HUES64 (cell line): Measurements from ENCODE around the gene SCO2.

Source experiments
- H3K27ac ChIP-seq: 2 replicates; pipeline ENCODE4 v1.7.0; 2013; ENCODE audit warnings: low read depth, low read length, inconsistent platforms
- H3K27me3 ChIP-seq: 2 replicates; pipeline ENCODE4 v1.6.1; 2013; ENCODE audit warnings: mild to moderate bottlenecking, low read length; ENCODE audit not compliant: insufficient read depth
- H3K36me3 ChIP-seq: 2 replicates; pipeline ENCODE4 v1.6.1; 2013; ENCODE audit warnings: mild to moderate bottlenecking, low read length; ENCODE audit not compliant: insufficient read depth
- H3K4me1 ChIP-seq: 2 replicates; pipeline ENCODE4 v1.6.1; 2013; ENCODE audit warnings: mild to moderate bottlenecking, low read length, moderate library complexity; ENCODE audit not compliant: insufficient read depth
- H3K4me3 ChIP-seq: 2 replicates; pipeline ENCODE4 v1.5.1; 2013; ENCODE audit warnings: mild to moderate bottlenecking, low read length, moderate library complexity
- H3K9ac ChIP-seq: 2 replicates; pipeline ENCODE4 v1.6.1; 2013; ENCODE audit warnings: mild to moderate bottlenecking, low read depth, low read length
- H3K9me3 ChIP-seq: 2 replicates; pipeline ENCODE4 v1.6.1; 2013; ENCODE audit warnings: low read depth, low read length; ENCODE audit not compliant: insufficient read depth
- WGBS: fragments of 150-250, 120-280 bp; methylation state at CpG from one replicate; pipeline ENCODE4 v1.1.7; 2013; ENCODE audit warnings: missing lambda C conversion rate; 5-methylcytosine and 5-hydroxymethylcytosine counted together

The SCO2 gene

DNA sequence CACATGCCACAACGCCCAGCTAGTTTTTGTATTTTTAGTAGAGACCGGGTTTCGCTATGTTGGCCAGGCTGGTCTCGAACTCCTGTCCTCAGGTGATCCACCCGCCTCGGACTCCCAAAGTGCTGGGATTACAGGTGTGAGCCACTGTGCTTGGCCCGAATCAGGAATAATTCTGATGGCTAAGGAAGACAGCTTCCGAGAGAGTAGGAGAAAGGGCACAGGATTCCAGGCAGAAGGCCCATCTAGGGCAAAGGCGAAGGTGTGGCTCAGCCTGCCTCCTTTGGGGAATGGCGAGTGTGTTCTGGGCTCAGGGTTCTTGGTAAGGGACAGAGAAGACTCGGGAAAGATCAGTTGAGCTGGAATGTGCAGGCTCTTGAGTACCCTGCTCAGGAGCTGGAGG is 38.9 kb upstream of the SCO2 start:
- Histone ChIP-seq H3K4me3 (no peak overlapping the region), H3K36me3 (peaks cover 9% of the 10 kb centered on the region), H3K9ac (no peak overlapping the region), H3K4me1 (no peaks in the 10 kb centered on the region), H3K27ac (no peak overlapping the region), H3K9me3 (no peaks in the 10 kb centered on the region), H3K27me3 (peaks cover 21% of the 10 kb centered on the region)
- 91% methylated on average over 11 of the region's 11 CpGs for WGBS

DNA sequence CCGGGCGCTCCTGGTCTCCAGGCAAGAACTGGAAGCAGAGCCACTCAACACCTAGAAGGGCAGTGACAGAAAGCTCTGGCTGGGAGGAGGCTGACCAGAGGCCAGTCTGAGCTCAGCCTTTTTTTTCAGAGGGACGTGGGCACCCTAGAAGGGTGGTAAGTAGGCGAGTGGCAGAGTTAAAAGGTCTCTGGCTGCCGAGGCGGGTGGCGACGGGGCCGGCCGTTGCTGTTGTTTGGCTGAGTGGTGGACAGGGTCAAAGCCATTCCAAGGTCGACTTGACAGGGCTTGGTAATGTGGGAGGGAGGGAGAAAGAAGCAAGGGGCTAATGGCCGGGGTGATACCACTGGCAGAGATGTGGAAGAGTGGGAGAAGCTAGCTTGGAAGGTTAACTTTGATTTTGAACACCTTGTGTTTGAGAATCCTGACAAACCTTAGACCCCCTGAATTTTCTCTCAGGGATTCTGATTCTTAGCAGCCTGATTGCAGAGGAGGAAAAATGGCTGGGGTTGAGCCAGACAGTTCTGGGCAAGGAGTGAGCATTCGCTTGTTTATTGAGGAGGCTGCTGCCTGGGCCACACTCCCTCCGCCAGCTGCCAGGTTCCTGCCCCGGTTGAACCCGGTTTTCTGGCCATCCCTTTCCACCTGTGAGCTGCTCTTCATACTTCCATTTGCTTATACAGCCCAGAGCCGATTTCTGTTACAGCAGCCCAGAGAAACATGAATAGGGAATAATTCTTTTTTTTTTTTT is 38.2 kb upstream of the SCO2 start:
- Histone ChIP-seq H3K4me1 (no peaks in the 10 kb centered on the region), H3K9ac (no peak overlapping the region; the same call in 1 of the 2 replicates), H3K9me3 (no peaks in the 10 kb centered on the region), H3K27ac (no peak overlapping the region), H3K36me3 (peaks cover 3% of the 10 kb centered on the region; the same call in 1 of the 2 replicates), H3K4me3 (peak overlapping the region; percentile 66), H3K27me3 (peaks cover 21% of the 10 kb centered on the region)
- WGBS, result 37% methylated on average over 17 of the region's 17 CpGs

DNA sequence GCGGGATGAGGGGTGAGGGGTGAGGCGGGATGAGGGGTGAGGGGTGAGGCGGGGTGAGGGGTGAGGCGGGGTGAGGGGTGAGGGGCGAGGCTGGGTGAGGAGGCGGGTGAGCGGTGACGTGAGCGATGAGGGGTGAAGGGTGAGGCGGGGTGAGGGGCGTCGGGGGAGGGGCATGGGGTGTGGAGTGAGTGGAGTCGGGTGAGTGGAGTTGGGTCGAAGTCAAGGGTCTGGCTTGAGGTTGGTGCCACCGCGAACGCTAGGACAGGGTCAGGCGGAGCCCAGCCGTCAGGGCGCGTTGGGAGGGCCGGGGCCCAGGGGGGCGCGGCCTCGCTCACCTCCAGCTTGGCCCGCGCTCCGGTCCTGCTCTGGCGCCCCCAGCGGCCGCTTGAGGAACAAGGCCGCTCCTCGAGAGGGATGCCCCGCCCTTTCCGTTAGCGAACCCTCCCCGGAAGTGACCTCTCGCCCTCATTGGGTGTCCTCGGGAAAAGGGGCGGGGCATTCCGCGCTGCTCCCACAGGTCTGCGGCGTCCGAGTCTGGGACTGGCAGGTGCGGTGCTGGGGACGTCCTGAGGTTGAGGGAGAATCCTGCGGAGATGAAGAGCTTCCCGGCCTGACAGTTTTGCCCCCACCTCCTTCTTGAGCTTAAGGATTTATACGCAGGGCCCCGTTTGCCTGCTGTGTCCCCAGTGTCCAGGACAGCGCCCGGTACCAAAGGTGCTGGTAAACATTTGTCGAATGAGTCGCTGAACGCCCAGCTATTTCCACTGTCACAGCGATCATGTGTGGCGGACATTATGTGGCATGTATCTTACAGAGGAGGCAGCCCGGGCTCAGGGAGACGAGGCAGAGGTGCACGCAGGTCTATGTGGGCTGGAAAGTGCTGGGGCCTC is 37.4 kb upstream of the SCO2 start, which contains the start of gene SYCE3:
TSS of gene SYCE3 (minus strand) at position 397 of the 890 bp plus-strand sequence. CDS start 6,514 bp downstream, outside the sequence.
- 6% methylated on average over 60 of the region's 61 CpGs for WGBS
- Histone ChIP-seq H3K9me3 (no peaks in the 10 kb centered on the region), H3K27me3 (peaks cover 21% of the 10 kb centered on the region), H3K9ac (no peak within 1 kb of the TSS; the same call in 1 of the 2 replicates), H3K36me3 (no peaks in the 10 kb centered on the region), H3K4me1 (no peaks in the 10 kb centered on the region), H3K27ac (no peak within 1 kb of the TSS), H3K4me3 (peak within 1 kb of the TSS; percentile 66)

DNA sequence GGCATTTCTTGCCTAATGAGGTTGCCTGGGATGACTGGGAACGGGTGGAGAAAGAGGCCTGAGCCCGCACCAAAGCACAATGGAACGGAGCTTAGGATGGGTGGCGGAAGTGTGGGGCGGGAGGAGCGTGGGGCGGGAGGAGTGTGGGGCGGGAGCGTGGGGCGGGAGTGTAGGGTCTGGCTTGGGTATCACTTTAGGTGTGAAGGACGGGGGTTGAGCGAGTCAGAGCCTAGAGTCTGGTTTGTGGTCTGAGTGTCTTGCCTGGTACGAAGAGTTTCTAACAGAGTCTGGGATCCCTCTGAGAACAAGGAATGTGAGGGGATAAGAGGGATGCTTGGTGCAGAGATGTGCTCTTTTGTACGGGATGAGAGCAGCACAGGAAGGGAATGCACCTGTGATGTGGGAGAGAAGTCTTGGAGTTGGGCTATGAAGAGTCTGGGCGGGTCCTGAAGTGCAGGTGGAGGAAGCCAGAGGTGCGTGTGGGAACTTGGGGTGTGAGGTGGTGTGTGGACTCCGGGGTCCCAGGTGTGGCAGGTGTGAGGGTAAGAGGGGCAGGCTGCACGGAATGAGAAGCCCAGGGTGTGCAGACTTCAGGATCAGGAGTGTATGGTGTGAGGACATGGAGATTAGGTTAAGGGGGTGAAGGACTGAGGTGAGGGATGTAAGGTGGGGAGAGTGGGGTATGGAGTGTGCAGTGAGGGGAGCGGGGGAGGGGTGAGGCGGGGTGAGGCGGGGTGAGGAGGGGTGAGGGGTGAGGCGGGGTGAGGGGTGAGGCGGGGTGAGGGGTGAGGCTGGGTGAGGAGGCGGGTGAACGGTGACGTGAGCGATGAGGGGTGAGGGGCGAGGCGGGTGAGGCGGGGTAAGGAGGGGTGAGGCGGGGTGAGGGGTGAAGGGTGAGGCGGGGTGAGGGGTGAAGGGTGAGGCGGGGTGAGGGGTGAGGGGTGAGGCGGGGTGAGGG is 36.3 kb upstream of the SCO2 start:
- Histone ChIP-seq H3K9ac (no peak overlapping the region), H3K4me1 (no peaks in the 10 kb centered on the region), H3K27ac (no peak overlapping the region), H3K27me3 (peaks cover 21% of the 10 kb centered on the region), H3K36me3 (no peaks in the 10 kb centered on the region), H3K4me3 (no peak overlapping the region), H3K9me3 (no peaks in the 10 kb centered on the region)
- WGBS, result 75% methylated on average over 20 of the region's 34 CpGs

DNA sequence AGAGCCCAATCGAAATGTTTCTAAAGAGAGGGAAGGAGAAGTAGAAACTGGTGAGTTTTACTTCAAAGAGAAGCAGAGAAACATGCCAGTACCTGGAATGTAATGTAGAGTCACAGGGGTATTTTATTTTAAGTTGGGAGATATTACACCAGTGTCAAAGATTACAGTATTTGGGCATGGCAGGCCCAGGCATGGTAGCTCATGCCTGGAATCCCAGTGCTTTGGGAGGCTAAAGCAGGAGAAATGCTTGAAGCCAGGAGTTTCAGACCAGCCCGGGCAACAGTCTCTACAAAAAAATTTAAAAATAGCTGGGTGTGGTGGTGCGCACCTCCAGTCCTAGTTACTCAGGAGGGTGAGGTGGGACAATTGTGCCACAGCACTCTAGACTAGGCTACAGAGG is 34.6 kb upstream of the SCO2 start:
- Histone ChIP-seq H3K27me3 (peaks cover 20% of the 10 kb centered on the region), H3K9me3 (no peaks in the 10 kb centered on the region)
- 92% methylated on average over 3 of the region's 3 CpGs for WGBS

DNA sequence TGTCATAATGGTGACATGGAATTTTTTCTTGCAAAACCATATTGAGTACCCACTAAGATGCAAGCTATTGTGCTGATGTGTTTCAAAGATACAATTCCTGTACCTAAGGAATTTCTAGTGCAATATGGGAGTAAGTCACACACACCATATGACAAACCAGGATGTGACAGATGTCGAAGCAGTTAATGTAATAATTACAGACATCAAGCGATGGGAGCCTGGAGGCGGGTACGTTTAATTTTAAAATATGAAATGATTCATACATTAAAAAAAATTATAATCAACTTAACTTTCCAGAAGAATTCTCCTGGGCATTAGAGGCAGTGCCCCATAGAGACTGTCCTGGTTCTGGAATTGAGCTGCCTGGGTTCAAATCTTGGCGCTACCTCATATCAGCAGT is 31.3 kb upstream of the SCO2 start:
- H3K27me3 ChIP-seq, result no peaks in the 10 kb centered on the region; the same call in 1 of the 2 replicates
- no peak overlapping the region for H3K9ac ChIP-seq
- H3K9me3 ChIP-seq, result no peaks in the 10 kb centered on the region
- H3K4me1 ChIP-seq, result peaks cover 5% of the 10 kb centered on the region; the same call in 1 of the 2 replicates
- no peak overlapping the region for H3K4me3 ChIP-seq
- H3K27ac ChIP-seq, result no peak overlapping the region
- 95% methylated on average over 1 of the region's 5 CpGs for WGBS
- no peaks in the 10 kb centered on the region for H3K36me3 ChIP-seq

More for the DNA sequence above, 34.6 kb upstream of the SCO2 start:
- H3K27ac ChIP-seq, result no peak overlapping the region
- no peak overlapping the region for H3K4me3 ChIP-seq
- H3K36me3 ChIP-seq, result no peaks in the 10 kb centered on the region
- no peak overlapping the region for H3K9ac ChIP-seq
- peaks cover 5% of the 10 kb centered on the region; the same call in 1 of the 2 replicates for H3K4me1 ChIP-seq

DNA sequence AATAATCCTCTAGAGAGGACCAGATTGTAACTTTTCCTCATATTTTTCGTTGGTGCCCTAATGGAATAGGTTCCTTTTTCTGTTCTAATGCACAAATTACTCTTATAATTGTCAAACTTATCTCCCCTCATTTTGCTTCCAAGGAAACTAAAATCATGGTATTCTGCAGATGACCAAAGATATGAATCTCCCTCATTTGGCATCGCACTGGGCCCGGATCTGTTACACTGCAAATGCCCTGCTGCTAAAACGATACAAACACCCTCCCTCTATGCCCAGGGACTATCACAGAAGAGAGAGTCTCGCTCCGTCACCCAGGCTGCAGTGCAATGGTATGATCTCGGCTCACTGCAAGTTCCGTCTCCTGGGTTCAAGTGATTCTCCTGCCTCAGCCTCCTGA is 27.9 kb upstream of the SCO2 start:
- Histone ChIP-seq H3K9me3 (no peaks in the 10 kb centered on the region), H3K27me3 (no peaks in the 10 kb centered on the region; the same call in 1 of the 2 replicates), H3K4me1 (peaks cover 5% of the 10 kb centered on the region; the same call in 1 of the 2 replicates), H3K27ac (no peak overlapping the region), H3K36me3 (no peaks in the 10 kb centered on the region), H3K9ac (no peak overlapping the region), H3K4me3 (no peak overlapping the region)
- WGBS, result 94% methylated on average over 8 of the region's 8 CpGs

DNA sequence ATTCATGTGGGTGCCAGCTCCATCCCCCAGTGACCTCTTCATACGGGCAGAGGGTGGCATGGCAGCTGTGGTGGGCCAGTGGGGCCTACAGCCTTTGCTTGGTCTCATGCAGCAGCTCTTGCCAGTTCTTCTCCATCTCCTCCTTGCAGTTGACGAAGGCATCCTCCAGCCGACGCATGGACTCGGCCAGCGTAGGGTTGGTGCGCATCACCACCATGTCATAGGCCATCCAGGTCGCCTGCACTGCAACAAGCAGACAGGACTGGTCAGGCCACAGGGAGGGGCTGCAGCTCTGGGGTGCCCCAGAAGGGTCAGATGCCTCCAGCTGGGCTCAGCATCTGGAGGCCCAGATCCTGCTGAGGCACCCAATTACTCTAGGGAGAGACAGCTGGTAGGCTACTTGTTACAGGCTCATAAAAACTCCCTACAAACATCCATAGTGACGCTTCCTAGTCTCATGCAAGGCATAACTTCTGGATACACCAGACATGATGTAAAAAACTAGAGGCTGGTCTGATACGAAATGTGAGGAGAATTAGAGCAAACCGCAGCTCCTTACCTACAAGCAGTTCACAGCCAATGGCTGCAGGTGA is 25.9 kb upstream of the SCO2 start:
- WGBS, result 95% methylated on average over 11 of the region's 11 CpGs
- Histone ChIP-seq H3K4me1 (peaks cover 5% of the 10 kb centered on the region; the same call in 1 of the 2 replicates), H3K27ac (no peak overlapping the region), H3K27me3 (no peaks in the 10 kb centered on the region; the same call in 1 of the 2 replicates), H3K9ac (no peak overlapping the region), H3K4me3 (no peak overlapping the region), H3K36me3 (no peaks in the 10 kb centered on the region), H3K9me3 (no peaks in the 10 kb centered on the region)

DNA sequence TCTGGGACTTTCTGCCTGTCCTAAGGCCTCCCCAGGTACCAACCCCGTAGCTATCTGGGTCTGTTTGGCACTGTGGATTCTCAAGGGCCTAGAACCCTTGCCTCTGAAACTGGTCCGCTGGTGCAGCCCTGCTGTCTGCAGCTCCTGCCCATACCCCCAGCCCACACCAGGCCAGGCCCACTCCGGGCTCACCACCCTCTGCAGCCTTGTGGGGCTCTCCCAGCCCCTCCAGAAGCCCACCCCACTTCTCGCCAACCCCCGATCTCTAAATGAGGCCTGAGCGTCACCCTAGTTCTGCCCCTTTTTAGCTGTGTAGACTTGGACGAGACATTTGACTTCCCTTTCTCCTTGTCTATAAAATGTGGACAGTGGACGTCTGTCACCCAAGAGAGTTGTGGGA is 25.0 kb upstream of the SCO2 start:
- H3K9ac ChIP-seq, result no peak overlapping the region
- H3K27ac ChIP-seq, result no peak overlapping the region
- no peaks in the 10 kb centered on the region for H3K9me3 ChIP-seq
- peaks cover 1% of the 10 kb centered on the region; the same call in 1 of the 2 replicates for H3K27me3 ChIP-seq
- H3K4me3 ChIP-seq, result no peak overlapping the region
- peaks cover 3% of the 10 kb centered on the region; the same call in 1 of the 2 replicates for H3K4me1 ChIP-seq
- 93% methylated on average over 8 of the region's 8 CpGs for WGBS
- H3K36me3 ChIP-seq, result no peaks in the 10 kb centered on the region
